NCI-H2171 (cell line): ENCODE results near the gene POP5.
A peak's percentile ranks its signal among the peaks of the same experiment; 100 is the strongest.

Experiments used
- DNase-seq: peaks from one replicate; lab custom pipeline; 2025; lab: John Stamatoyannopoulos, UW

POP5 gene

DNA sequence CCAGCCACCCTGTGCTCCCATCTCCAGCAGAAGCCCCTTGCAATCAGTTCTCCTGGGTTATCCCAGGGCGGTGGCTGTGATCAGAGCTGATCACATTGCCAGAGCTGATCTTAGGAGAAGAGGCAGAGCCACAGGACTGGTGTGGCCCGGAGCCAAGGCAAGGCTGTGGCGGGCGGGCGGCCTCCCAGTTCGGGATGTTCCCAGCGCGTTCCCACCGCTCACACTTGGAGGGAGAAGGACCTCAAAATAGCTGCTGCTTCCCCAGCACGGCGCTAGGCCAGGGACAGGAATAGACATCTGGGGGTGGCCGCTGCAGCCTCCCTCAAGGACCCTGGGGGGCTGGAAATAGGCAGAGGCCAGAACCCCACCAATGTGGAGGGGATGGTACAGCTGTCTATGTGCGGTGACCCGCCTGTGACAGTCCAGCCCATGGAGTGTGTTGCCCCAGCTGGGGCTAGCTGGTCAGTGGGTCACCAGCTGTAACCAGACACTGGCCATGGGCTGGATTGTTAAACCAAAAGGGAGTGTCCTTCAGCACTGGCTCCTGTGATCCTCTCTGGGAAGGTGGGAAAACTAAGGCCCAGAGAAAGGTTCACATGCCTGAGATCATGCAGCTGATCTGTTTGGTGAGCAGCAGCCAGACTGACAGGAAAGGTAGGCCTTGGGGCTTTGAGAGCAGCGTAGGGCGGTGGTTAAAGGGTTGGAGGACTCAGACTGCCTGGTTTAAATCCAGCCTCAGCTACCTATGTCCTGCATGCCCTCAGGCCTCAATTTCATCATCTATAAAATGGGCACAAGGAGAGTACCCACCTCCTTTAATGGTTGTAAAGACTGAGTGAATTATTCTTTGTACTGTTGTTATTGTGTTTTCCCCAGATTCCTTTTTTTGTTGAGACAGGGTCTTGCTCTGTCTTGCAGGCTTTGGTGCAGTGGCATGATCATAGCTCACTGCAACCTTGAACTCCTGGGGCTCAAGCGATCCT, 8.0 kb upstream of the POP5 start:
- DNase-seq, result no peak

GRCh38 chr12:120588371-120588770, 7.2 kb upstream of the POP5 start:
- no peak for DNase-seq

DNA sequence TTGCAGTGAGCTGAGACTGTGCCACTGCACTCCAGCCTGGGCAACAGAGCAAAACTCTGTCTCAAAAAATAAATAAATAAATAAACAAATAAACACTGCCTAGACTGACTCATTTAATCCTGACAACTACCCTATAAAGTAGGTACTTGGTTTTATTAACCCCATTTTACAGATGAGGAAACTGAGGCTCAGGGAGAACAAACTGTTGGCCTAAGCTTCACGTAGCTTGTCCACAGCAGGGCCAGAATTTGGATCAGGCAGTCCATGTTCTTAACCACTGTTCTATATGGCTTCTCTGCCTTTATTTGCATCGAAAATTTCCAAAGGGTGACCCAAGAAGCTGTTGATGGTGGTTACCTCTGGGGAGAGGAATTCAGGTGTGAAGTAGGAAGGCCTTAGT, 5.7 kb upstream of the POP5 start:
- DNase-seq, result no peak

DNA sequence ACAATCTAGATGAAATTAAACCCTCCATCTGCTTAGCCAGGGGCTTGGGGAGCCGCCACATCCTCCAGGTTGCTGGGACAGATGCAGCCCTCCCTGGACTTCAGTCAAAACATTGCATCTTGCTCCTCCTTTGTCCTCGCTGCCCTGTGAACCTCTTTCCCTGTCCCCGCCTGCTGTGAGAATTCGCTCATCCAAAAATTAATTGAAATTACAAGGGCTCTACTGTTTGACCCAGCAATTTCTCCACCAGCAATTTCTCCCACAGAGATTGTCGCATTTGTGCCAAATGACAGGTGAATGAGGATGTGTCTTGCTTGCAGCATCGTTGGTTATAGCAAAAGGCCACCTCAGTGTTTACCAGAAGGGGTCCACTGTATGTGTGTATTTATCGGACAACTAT, 5.0 kb upstream of the POP5 start:
- no peak for DNase-seq

GRCh38 chr12:120584343-120585149, 3.3 kb upstream of the POP5 start:
- peak; percentile 43 for DNase-seq

- peak; percentile 64 for DNase-seq
Measured at GRCh38 chr12:120583478-120584030, 2.4 kb upstream of the POP5 start.

DNA sequence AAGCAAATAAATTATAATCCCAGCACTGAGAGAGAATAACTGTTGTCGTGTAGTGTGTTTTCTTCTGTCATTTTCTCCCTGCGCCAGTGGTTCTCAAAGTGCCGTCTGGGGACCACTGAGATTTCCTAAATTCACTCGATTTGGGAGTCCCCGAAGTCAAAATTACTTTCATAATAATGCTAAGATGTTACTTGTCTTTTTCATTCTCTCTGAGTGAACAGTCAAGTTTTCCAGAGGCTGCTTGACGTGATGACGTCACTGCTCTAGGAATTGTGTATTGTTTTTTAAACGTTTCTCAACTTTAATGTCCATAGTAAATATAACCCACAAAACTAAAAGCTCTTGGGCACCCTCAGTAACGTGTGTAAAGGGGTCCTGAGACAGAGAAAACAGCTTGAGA, 796 bp upstream of the POP5 start:
- DNase-seq, result no peak

- no peak for DNase-seq
Measured at GRCh38 chr12:120579179-120579578, 2.0 kb downstream of the POP5 start.

DNA sequence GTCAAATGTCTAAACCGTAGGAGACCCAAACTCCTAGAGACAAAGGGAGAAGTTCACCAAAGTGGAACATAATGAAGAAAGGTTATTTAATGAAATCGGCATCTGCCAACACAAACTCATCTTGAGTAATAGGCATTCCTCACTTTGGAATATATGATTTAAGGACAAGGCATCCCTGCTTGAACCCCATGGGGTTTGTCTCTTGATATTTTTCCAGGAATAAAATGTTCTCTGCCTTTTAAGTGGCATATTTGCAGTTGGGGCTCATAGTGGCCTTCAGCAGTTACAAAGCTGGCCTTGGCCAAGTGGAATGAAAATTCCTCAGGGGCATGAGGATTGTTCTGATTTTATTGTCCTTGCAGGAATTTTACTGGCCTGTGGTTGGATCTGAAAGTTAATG, 7.1 kb downstream of the POP5 start:
- no peak for DNase-seq

GRCh38 chr12:120573560-120573959, 7.6 kb downstream of the POP5 start:
- DNase-seq, result no peak

DNA sequence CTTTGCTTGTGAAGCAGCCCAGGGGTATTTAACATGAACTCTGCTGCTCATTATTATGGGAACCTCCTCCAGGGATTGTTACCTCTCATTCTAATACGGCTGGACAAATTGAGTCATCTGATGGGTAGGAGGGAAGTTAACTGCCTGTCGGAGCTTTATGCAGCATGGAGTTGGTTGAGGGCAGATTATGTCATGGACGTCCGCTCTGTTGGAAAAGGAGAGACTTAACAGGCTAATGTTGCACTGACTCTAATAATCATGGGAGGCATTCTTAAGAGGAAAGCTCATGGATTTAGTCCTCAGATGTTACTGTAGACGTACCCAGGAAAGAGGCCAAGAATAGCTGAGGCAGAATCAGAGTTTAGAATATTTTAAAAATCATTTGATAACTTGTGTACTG, 9.9 kb downstream of the POP5 start:
- DNase-seq, result no peak

DNA sequence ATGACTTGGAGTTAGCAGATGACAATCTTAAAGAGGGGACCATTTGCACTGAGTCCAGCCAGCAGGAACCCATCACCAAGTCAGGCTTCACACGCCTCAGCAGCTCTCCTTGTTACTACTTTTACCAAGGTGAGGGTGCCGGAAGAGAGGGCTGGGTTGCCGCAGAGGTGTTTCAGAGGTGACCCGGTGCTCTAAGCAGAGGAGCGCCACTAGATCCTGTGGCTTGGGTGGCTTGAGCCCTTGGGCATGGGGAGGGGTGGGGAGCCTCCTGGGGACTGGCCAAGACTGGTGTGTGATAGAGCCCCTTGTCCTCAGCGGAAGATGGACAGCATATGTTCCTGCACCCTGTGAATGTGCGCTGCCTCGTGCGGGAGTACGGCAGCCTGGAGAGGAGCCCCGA, 17.7 kb downstream of the POP5 start:
- DNase-seq, result no peak

- no peak for DNase-seq
Measured at GRCh38 chr12:120562906-120563305, 18.3 kb downstream of the POP5 start.

GRCh38 chr12:120557589-120557988, 23.6 kb downstream of the POP5 start:
- DNase-seq, result no peak

GRCh38 chr12:120554678-120555077, 26.5 kb downstream of the POP5 start:
- no peak for DNase-seq

- DNase-seq, result no peak
Measured at GRCh38 chr12:120546050-120546386, 35.2 kb downstream of the POP5 start.

DNA sequence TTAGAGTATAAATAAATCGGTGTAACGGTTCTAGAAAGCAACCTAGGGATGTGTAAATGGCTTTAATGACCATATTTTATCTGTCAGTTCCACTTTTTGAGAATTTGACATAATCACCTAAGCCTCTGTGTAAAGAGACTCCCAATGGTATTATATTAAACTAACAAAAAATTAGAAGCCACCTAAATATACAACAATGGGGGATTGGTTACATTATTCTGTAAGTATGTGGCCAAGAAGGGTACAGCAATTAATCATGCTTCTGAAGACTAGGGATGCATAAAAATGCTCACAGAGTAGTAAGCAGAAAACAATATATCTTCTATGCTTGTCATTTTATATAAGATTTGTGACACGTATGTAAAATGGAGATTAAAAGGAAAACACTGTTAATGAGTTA, 36.5 kb downstream of the POP5 start:
- DNase-seq, result no peak

DNA sequence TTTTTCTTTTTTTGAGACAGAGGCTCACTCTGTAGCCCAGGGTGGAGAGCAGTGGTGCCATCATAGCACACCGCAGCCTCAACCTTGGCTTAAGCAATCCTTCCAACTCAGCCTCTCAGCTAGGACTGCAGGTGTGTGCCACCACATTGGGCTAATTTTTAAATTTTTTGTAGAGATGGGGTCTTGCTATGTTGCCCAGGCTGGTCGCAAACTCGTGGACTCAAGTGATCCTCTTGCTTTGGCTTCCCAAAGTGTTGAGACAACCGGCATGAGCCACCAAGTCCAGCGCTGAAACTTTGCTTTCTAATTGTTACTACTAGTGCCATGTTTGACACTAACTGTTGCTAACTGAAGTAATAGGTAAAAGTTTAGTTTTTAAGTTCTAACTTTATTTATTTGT, 39.0 kb downstream of the POP5 start:
- DNase-seq, result no peak

GRCh38 chr12:120540445-120540844, 40.8 kb downstream of the POP5 start:
- DNase-seq, result no peak

GRCh38 chr12:120539303-120539702, 41.9 kb downstream of the POP5 start:
- no peak for DNase-seq

GRCh38 chr12:120538281-120539156, 42.7 kb downstream of the POP5 start:
- DNase-seq, result no peak

GRCh38 chr12:120537856-120538220, 43.4 kb downstream of the POP5 start:
- DNase-seq, result no peak
